DMS53 treated with DMSO at 0.1 percent for 48 hours (cell line): Measurements from ENCODE around the gene NUP50.
A peak's percentile ranks its signal among the peaks of the same experiment; 100 is the strongest.

Experiments used
- DNase-seq: peaks from one replicate; lab custom pipeline; 2025; ENCODE audit not compliant: unreplicated experiment; lab: John Stamatoyannopoulos, UW

The NUP50 gene

GRCh38 chr22:45227645-45228400 lies 64.1 kb downstream of the NUP50 start:
- no peak for DNase-seq

GRCh38 chr22:45228401-45228754 lies 64.7 kb downstream of the NUP50 start:
- DNase-seq, result no peak

- DNase-seq, result no peak
Observed at GRCh38 chr22:45229181-45229580, 65.5 kb downstream of the NUP50 start.

- no peak for DNase-seq
Observed at GRCh38 chr22:45230026-45230721, 66.4 kb downstream of the NUP50 start.

- no peak for DNase-seq
Observed at GRCh38 chr22:45231293-45231692, 67.6 kb downstream of the NUP50 start.

GRCh38 chr22:45233386-45233785 lies 69.7 kb downstream of the NUP50 start:
- no peak for DNase-seq

GRCh38 chr22:45233827-45234226 lies 70.1 kb downstream of the NUP50 start:
- no peak for DNase-seq

GRCh38 chr22:45235101-45235777 lies 71.5 kb downstream of the NUP50 start:
- DNase-seq, result no peak

- peak; percentile 61 for DNase-seq
Observed at GRCh38 chr22:45235851-45236342, 72.2 kb downstream of the NUP50 start.

GRCh38 chr22:45237065-45237990 lies 73.6 kb downstream of the NUP50 start:
- peak; percentile 59 for DNase-seq
